Kidney (tissue), 14 donors: Measurements from ENCODE around the gene MGP. TPM values are rescaled to one million over a fixed set of nuclear protein-coding genes. Genes with fewer than 3 reads are reported as not detected.

Experiments
- DNase-seq, 5 donors: peaks; one replicate each; pipeline ENCODE4 v3.0.0-alpha.2; 2013 to 2020
- FAIRE-seq: peaks from 2 replicates; lab custom pipeline; 2012; peaks lifted over from hg19 to GRCh38; lab: Jason Lieb, UNC
- H3K27ac ChIP-seq, 2 donors: one replicate each; pipeline ENCODE4 v1.7.0; 2013; ENCODE audit warnings: low read depth in 2 of 2, low read length in 2 of 2, inconsistent platforms in 1 of 2
- H3K27me3 ChIP-seq: one replicate; pipeline ENCODE4 v1.7.1; 2013; ENCODE audit warnings: low read length, inconsistent platforms; ENCODE audit not compliant: control insufficient read depth, insufficient read depth
- H3K36me3 ChIP-seq, 3 donors: one replicate each; pipeline versions ENCODE4 v1.7.0 to v1.7.1; 2013; ENCODE audit warnings: low read length in 3 of 3, control low read depth in 1 of 3, inconsistent platforms in 1 of 3; ENCODE audit not compliant: insufficient read depth in 3 of 3, control insufficient read depth in 2 of 3
- H3K4me1 ChIP-seq, 3 donors: one replicate each; pipeline versions ENCODE4 v1.7.0 to v1.7.1; 2013; ENCODE audit warnings: low read length in 3 of 3, inconsistent platforms in 1 of 3, low read depth in 1 of 3; ENCODE audit not compliant: control insufficient read depth in 2 of 3, insufficient read depth in 2 of 3
- H3K4me3 ChIP-seq, 3 donors: one replicate each; pipeline versions ENCODE4 v1.7.0 to v1.8.1; 2013; ENCODE audit warnings: low read length in 3 of 3, control low read depth in 1 of 3, inconsistent platforms in 1 of 3
- H3K9ac ChIP-seq, 3 donors: one replicate each; pipeline versions ENCODE4 v1.7.0 to v1.7.1; 2013; ENCODE audit warnings: low read length in 3 of 3, control low read depth in 1 of 3, inconsistent platforms in 1 of 3
- H3K9me3 ChIP-seq, 3 donors: one replicate each; pipeline versions ENCODE4 v1.7.0 to v1.7.1; 2013; ENCODE audit warnings: low read length in 3 of 3, control low read depth in 1 of 3, inconsistent platforms in 1 of 3; ENCODE audit not compliant: control insufficient read depth in 2 of 3, insufficient read depth in 1 of 3
- intact Hi-C: fragments of 100-400 bp; cut with DNase I; formaldehyde crosslinking; loops from one replicate; pipeline ENCODE4 v1.11.1; 2022
- polyA plus RNA-seq: library from polyadenylated mRNA; stranded (reverse); fragments of 350-450 nt; fragmentation: Illumina TruSeq; extraction: RNeasy Lipid Tissue Mini Kit (QIAGEN cat#74804); gene quantifications from one replicate; pipeline ENCODE4 v1.2.3, GENCODE V29; 2014; ENCODE audit warnings: low read depth, low replicate concordance; ENCODE audit not compliant: insufficient read depth
- total RNA-seq: library from RNA; stranded (reverse); fragmentation: NEBNext Ultra II Directional; extraction: Animal tissue kit (Norgen Biotek cat#: 25700); gene quantifications from one replicate; pipeline ENCODE4 v1.2.1, GENCODE V29; 2021
- TF ChIP-seq, protein P1 (sequence below): IDR thresholded peaks from 3 replicates; pipeline ENCODE4 v1.5.1; 2012; ENCODE audit warnings: mild to moderate bottlenecking, moderate library complexity, borderline replicate concordance; ENCODE audit not compliant: insufficient read depth; ENCODE audit errors: extremely low read depth
- donor health status: control.
- donor health status: control.
- donor health status: control.
- donor health status: control.
- donor health status: control.
- donor health status: DM: yes; HTN: yes; CAD: no.
- donor health status: Normal renal cell carcinoma (clear cell type).

Gene MGP
- total and polyA plus RNA-seq, 2 donors from 2014 or later = 745 to 811 TPM

DNA sequence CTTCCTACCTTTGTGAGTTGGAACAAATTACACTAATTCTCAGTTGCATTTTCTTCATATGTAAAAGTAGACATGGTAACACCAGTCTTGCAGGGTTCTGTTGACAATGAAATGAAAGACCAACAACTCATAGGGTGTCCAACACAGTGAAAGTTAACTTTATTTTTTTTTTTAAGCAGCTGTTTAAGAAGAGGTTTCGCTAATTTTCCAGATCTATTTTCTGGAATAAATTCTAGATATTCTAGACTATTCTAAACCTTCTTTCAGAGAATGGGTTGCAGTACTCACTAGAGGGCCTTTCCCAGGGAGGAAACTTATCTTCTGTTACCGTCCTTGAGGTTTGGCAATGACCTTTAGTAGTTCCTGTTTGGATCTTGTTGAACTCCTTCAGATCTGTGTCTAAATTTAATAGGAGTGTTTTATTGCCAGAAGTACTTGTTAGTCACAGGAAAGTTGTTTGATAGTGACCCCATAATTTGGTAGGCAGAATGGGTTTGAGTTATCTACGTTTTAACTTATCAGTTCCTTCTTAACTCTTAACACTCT, 39.5 kb downstream of the MGP start:
- Histone ChIP-seq H3K9me3 (no peaks in the 10 kb centered on the region), H3K27me3 (no peaks in the 10 kb centered on the region), H3K9ac (no peak overlapping the region), H3K4me3 (no peak overlapping the region), H3K4me1 (peaks cover 5 to 35% (median 12%) of the 10 kb centered on the region in 3 donors), H3K27ac (peak overlapping the region; percentile 39 to 78), H3K36me3 (no peaks in the 10 kb centered on the region)
- intact Hi-C loops = no loop called here
- TF ChIP-seq, protein P1, sequence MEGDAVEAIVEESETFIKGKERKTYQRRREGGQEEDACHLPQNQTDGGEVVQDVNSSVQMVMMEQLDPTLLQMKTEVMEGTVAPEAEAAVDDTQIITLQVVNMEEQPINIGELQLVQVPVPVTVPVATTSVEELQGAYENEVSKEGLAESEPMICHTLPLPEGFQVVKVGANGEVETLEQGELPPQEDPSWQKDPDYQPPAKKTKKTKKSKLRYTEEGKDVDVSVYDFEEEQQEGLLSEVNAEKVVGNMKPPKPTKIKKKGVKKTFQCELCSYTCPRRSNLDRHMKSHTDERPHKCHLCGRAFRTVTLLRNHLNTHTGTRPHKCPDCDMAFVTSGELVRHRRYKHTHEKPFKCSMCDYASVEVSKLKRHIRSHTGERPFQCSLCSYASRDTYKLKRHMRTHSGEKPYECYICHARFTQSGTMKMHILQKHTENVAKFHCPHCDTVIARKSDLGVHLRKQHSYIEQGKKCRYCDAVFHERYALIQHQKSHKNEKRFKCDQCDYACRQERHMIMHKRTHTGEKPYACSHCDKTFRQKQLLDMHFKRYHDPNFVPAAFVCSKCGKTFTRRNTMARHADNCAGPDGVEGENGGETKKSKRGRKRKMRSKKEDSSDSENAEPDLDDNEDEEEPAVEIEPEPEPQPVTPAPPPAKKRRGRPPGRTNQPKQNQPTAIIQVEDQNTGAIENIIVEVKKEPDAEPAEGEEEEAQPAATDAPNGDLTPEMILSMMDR = no peak
- DNase-seq (no peak), FAIRE-seq (no peak)

DNA sequence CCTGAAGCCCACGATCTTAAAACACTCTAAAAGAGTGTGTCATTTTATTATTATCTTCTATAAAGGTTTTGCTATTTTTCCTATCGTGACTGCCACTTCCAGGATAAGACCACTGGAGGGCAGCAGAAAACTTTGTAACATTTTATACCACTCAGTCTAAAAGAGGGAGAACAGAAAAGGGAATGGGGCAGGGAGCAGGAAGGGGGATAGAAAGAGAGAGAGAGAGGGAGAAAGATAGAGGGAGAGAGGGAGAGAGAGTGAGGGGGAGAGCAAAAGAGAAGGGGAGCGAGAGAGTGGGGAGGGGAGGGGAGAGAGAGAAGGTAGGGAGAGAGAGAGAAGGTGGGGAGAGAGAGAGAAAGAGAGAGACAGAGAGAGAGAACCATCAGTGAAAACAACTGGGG, 40.3 kb downstream of the MGP start:
- no peaks in the 10 kb centered on the region for H3K27me3 ChIP-seq
- no peaks in the 10 kb centered on the region for H3K9me3 ChIP-seq
- H3K27ac ChIP-seq = peak overlapping the region in 1 of 2 donors; percentile 49
- no peaks in the 10 kb centered on the region for H3K36me3 ChIP-seq
- TF ChIP-seq, protein P1 = peak; percentile 88
- FAIRE-seq = peak; percentile 82
- H3K4me1 ChIP-seq = peaks cover 5 to 35% (median 15%) of the 10 kb centered on the region in 3 donors
- H3K9ac ChIP-seq = no peak overlapping the region
- intact Hi-C loops = no loop called here
- no peak overlapping the region for H3K4me3 ChIP-seq
- peak in 3 of 5 donors; percentile 51 to 89 (median 79) for DNase-seq

DNA sequence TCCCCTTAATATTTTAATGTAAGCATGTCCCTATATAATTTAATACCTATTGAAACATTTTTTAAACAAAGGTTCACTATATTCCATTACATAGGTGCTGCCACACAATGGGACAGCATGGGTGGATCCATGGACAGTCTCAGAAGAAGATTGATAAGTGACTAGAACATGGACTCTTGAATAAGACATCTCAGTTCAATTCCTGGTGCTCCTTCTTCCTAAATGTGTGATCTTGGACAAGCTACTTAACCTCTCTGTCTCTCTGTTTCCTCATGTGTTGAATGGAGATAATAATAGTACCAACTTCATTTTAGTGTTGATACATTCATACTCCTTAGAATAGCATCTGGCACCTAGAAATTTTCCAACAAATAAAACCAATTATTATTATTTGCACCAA, 41.3 kb downstream of the MGP start:
- Histone ChIP-seq H3K9me3 (no peaks in the 10 kb centered on the region), H3K4me3 (no peak overlapping the region), H3K27ac (no peak overlapping the region), H3K9ac (no peak overlapping the region), H3K36me3 (no peaks in the 10 kb centered on the region), H3K27me3 (no peaks in the 10 kb centered on the region), H3K4me1 (peaks cover 5 to 35% (median 15%) of the 10 kb centered on the region in 3 donors)
- intact Hi-C loops = loop anchor here (5.0 kb wide), 1 partner anchor 153 kb away; no protein-coding TSS in a partner anchor
- no peak for FAIRE-seq
- DNase-seq = no peak
- TF ChIP-seq, protein P1 = no peak
